Measurements from ENCODE around the gene JADE3. TPM values are rescaled to one million over a fixed set of nuclear protein-coding genes. Genes with fewer than 3 reads are reported as not detected.

JADE3 gene
- total RNA-seq, 2 donors from 2014 or later, result 0.32 to 0.50 TPM

GRCh38 chrX:46912603-46913491, 626 bp downstream of the JADE3 start:
- Mint-ChIP-seq H3K27me3 (peaks cover 21% of the 10 kb centered on the region), H3K36me3 (ENCODE audit: low read depth) (no peaks in the 10 kb centered on the region), H3K27ac (no peak overlapping the region), H3K4me1 (peaks cover 7% of the 10 kb centered on the region), H3K4me3 (peak overlapping the region; percentile 84)
- ATAC-seq (peak; percentile 68), DNase-seq (peak in 2 of 3 donors; percentile 8 to 11)
- H3K9me3 ChIP-seq (ENCODE audit: control insufficient read depth, low read length, poor library complexity, severe bottlenecking), result no peaks in the 10 kb centered on the region

GRCh38 chrX:46913667-46914066, 1.4 kb downstream of the JADE3 start:
- DNase-seq, result no peak
- peak overlapping the region; percentile 82 for H3K4me3 Mint-ChIP-seq

GRCh38 chrX:46916273-46916672, 4.1 kb downstream of the JADE3 start:
- Mint-ChIP-seq H3K27me3 (peaks cover 23% of the 10 kb centered on the region), H3K27ac (no peak overlapping the region), H3K4me3 (no peak overlapping the region), H3K4me1 (peaks cover 5% of the 10 kb centered on the region), H3K36me3 (ENCODE audit: low read depth) (no peaks in the 10 kb centered on the region)
- ATAC-seq (no peak), DNase-seq (no peak)
- no peaks in the 10 kb centered on the region for H3K9me3 ChIP-seq (ENCODE audit: control insufficient read depth, low read length, poor library complexity, severe bottlenecking)

More at GRCh38 chrX:46913667-46914066, 1.4 kb downstream of the JADE3 start:
- Mint-ChIP-seq H3K4me1 (peaks cover 7% of the 10 kb centered on the region), H3K27ac (peak overlapping the region; percentile 16), H3K27me3 (peaks cover 23% of the 10 kb centered on the region), H3K36me3 (ENCODE audit: low read depth) (no peaks in the 10 kb centered on the region)
- H3K9me3 ChIP-seq (ENCODE audit: control insufficient read depth, low read length, poor library complexity, severe bottlenecking), result no peaks in the 10 kb centered on the region
- ATAC-seq, result no peak

- Mint-ChIP-seq H3K27ac (no peak overlapping the region), H3K36me3 (ENCODE audit: low read depth) (no peaks in the 10 kb centered on the region), H3K27me3 (peaks cover 27% of the 10 kb centered on the region), H3K4me1 (peaks cover 5% of the 10 kb centered on the region), H3K4me3 (peak overlapping the region; percentile 61)
- no peaks in the 10 kb centered on the region for H3K9me3 ChIP-seq (ENCODE audit: control insufficient read depth, low read length, poor library complexity, severe bottlenecking)
- DNase-seq (no peak), ATAC-seq (no peak)
These were observed 5.4 kb downstream of the JADE3 start for GRCh38 chrX:46917622-46918021.

- ATAC-seq (no peak), DNase-seq (no peak)
- Mint-ChIP-seq H3K27me3 (peaks cover 28% of the 10 kb centered on the region), H3K27ac (no peak overlapping the region), H3K36me3 (ENCODE audit: low read depth) (no peaks in the 10 kb centered on the region), H3K4me1 (peaks cover 5% of the 10 kb centered on the region), H3K4me3 (no peak overlapping the region)
- H3K9me3 ChIP-seq (ENCODE audit: control insufficient read depth, low read length, poor library complexity, severe bottlenecking), result no peaks in the 10 kb centered on the region
These were observed 6.2 kb downstream of the JADE3 start for GRCh38 chrX:46918434-46918833.

GRCh38 chrX:46920235-46920634, 8.0 kb downstream of the JADE3 start:
- no peaks in the 10 kb centered on the region for H3K9me3 ChIP-seq (ENCODE audit: control insufficient read depth, low read length, poor library complexity, severe bottlenecking)
- H3K27ac Mint-ChIP-seq, result no peak overlapping the region
- DNase-seq (no peak), ATAC-seq (no peak)
- H3K36me3 Mint-ChIP-seq (ENCODE audit: low read depth), result no peaks in the 10 kb centered on the region
- H3K27me3 Mint-ChIP-seq, result peaks cover 20% of the 10 kb centered on the region
- no peaks in the 10 kb centered on the region for H3K4me1 Mint-ChIP-seq
- no peak overlapping the region for H3K4me3 Mint-ChIP-seq

- Mint-ChIP-seq H3K27me3 (peaks cover 9% of the 10 kb centered on the region), H3K36me3 (ENCODE audit: low read depth) (no peaks in the 10 kb centered on the region)
- no peak for ATAC-seq
These were observed 10.4 kb downstream of the JADE3 start for GRCh38 chrX:46922611-46923010.

GRCh38 chrX:46927718-46928117, 15.5 kb downstream of the JADE3 start:
- ATAC-seq (no peak), DNase-seq (no peak)
- no peaks in the 10 kb centered on the region for H3K9me3 ChIP-seq (ENCODE audit: control insufficient read depth, low read length, poor library complexity, severe bottlenecking)
- H3K36me3 Mint-ChIP-seq (ENCODE audit: low read depth), result no peaks in the 10 kb centered on the region
- H3K27ac Mint-ChIP-seq, result peak overlapping the region; percentile 6
- no peaks in the 10 kb centered on the region for H3K4me1 Mint-ChIP-seq
- H3K27me3 Mint-ChIP-seq, result peaks cover 5% of the 10 kb centered on the region
- no peak overlapping the region for H3K4me3 Mint-ChIP-seq

More at GRCh38 chrX:46922611-46923010, 10.4 kb downstream of the JADE3 start:
- Mint-ChIP-seq H3K4me1 (no peaks in the 10 kb centered on the region), H3K27ac (no peak overlapping the region), H3K4me3 (no peak overlapping the region)
- no peaks in the 10 kb centered on the region for H3K9me3 ChIP-seq (ENCODE audit: control insufficient read depth, low read length, poor library complexity, severe bottlenecking)
- DNase-seq, result no peak

GRCh38 chrX:46929439-46930261, 17.4 kb downstream of the JADE3 start:
- DNase-seq (no peak), ATAC-seq (no peak)
- no peak overlapping the region for H3K4me3 Mint-ChIP-seq
- no peaks in the 10 kb centered on the region for H3K36me3 Mint-ChIP-seq (ENCODE audit: low read depth)
- H3K27ac Mint-ChIP-seq, result no peak overlapping the region
- peaks cover 5% of the 10 kb centered on the region for H3K27me3 Mint-ChIP-seq
- H3K4me1 Mint-ChIP-seq, result no peaks in the 10 kb centered on the region
- H3K9me3 ChIP-seq (ENCODE audit: control insufficient read depth, low read length, poor library complexity, severe bottlenecking), result no peaks in the 10 kb centered on the region

- Mint-ChIP-seq H3K27ac (no peak overlapping the region), H3K4me3 (no peak overlapping the region), H3K4me1 (no peaks in the 10 kb centered on the region), H3K27me3 (no peaks in the 10 kb centered on the region), H3K36me3 (ENCODE audit: low read depth) (no peaks in the 10 kb centered on the region)
- DNase-seq, result no peak
- no peak for ATAC-seq
- no peaks in the 10 kb centered on the region for H3K9me3 ChIP-seq (ENCODE audit: control insufficient read depth, low read length, poor library complexity, severe bottlenecking)
These were observed 23.1 kb downstream of the JADE3 start for GRCh38 chrX:46935295-46935694.

- peaks cover 2% of the 10 kb centered on the region for H3K4me1 Mint-ChIP-seq
- peaks cover 2% of the 10 kb centered on the region for H3K27me3 Mint-ChIP-seq
- H3K36me3 Mint-ChIP-seq (ENCODE audit: low read depth), result no peaks in the 10 kb centered on the region
- no peaks in the 10 kb centered on the region for H3K9me3 ChIP-seq (ENCODE audit: control insufficient read depth, low read length, poor library complexity, severe bottlenecking)
- ATAC-seq (no peak), DNase-seq (no peak)
- no peak overlapping the region for H3K27ac Mint-ChIP-seq
- H3K4me3 Mint-ChIP-seq, result no peak overlapping the region
These were observed 26.4 kb downstream of the JADE3 start for GRCh38 chrX:46938589-46938988.

- H3K9me3 ChIP-seq (ENCODE audit: control insufficient read depth, low read length, poor library complexity, severe bottlenecking), result no peaks in the 10 kb centered on the region
- Mint-ChIP-seq H3K4me1 (peaks cover 2% of the 10 kb centered on the region), H3K27me3 (peaks cover 6% of the 10 kb centered on the region), H3K36me3 (ENCODE audit: low read depth) (no peaks in the 10 kb centered on the region), H3K27ac (no peak overlapping the region), H3K4me3 (no peak overlapping the region)
- no peak for DNase-seq
- ATAC-seq, result no peak
These were observed 29.1 kb downstream of the JADE3 start for GRCh38 chrX:46941341-46941740.

- Mint-ChIP-seq H3K4me1 (peaks cover 4% of the 10 kb centered on the region), H3K4me3 (no peak overlapping the region), H3K27me3 (no peaks in the 10 kb centered on the region), H3K27ac (no peak overlapping the region), H3K36me3 (ENCODE audit: low read depth) (no peaks in the 10 kb centered on the region)
- no peak for ATAC-seq
- DNase-seq, result no peak
- no peaks in the 10 kb centered on the region for H3K9me3 ChIP-seq (ENCODE audit: control insufficient read depth, low read length, poor library complexity, severe bottlenecking)
These were observed 40.9 kb downstream of the JADE3 start for GRCh38 chrX:46953137-46953527.
